Measurements from ENCODE around the gene DPP9. TPM values are rescaled to one million over a fixed set of nuclear protein-coding genes. Genes with fewer than 3 reads are reported as not detected.

The DPP9 gene
- total and polyA plus RNA-seq, 2 of the 4 experiments (the other 2 are of a cell fraction), result 12.4 to 33.0 TPM

GRCh38 chr19:4749870-4750590 is 26.4 kb upstream of the DPP9 start:
- Histone ChIP-seq H2AK5ac (ENCODE audit: low read depth, low read length) (no peak overlapping the region), H4K8ac (ENCODE audit: low read depth in 2 of 2, low read length in 2 of 2) (no peak overlapping the region), H2BK120ac (ENCODE audit: low read depth, low read length) (no peak overlapping the region), H3K27me3 (ENCODE audit: control insufficient read depth, insufficient read depth, low read length) (peaks cover 15% of the 10 kb centered on the region), H2BK5ac (ENCODE audit: low read depth, low read length, poor library complexity, severe bottlenecking) (no peak overlapping the region), H3K4me2 (ENCODE audit: low read depth, low read length) (no peak overlapping the region), H4K20me1 (ENCODE audit: insufficient read depth, low read length) (no peaks in the 10 kb centered on the region), H3K27ac (ENCODE audit: insufficient read depth, low read length) (no peak overlapping the region), H3K4ac (ENCODE audit: low read depth, low read length) (no peak overlapping the region), H3K79me1 (ENCODE audit: low read depth in 1 of 2, low read length in 2 of 2) (no peaks in the 10 kb centered on the region), H2AFZ (replicated peaks; ENCODE audit: low read length, poor library complexity) (no peak overlapping the region), H4K5ac (ENCODE audit: low read depth, low read length) (no peak overlapping the region), H3K4me1 (ENCODE audit: control insufficient read depth, insufficient read depth, low read length) (no peaks in the 10 kb centered on the region), H3K9ac (ENCODE audit: low read depth, low read length) (no peak overlapping the region), H3K56ac (ENCODE audit: extremely low read depth, insufficient read depth, low read length) (no peak overlapping the region), H3K4me3 (ENCODE audit: insufficient read depth, low read depth, low read length) (no peak overlapping the region), H2BK20ac (ENCODE audit: low read depth, low read length) (no peak overlapping the region), H4K91ac (ENCODE audit: insufficient read depth, low read depth, low read length) (no peak overlapping the region), H3K9me3 (ENCODE audit: control insufficient read depth, insufficient read depth, low read length) (no peaks in the 10 kb centered on the region), H3K18ac (ENCODE audit: low read depth, low read length) (no peak overlapping the region), H3K36me3 (ENCODE audit: control insufficient read depth, insufficient read depth, low read length) (no peaks in the 10 kb centered on the region), H2BK15ac (ENCODE audit: low read depth, low read length) (no peak overlapping the region), H3K14ac (replicated peaks; ENCODE audit: low read depth, low read length) (no peak overlapping the region), H2AK9ac (replicated peaks; ENCODE audit: low read depth, low read length, poor library complexity) (no peak overlapping the region), H3K9me1 (ENCODE audit: insufficient read depth, low read length) (no peaks in the 10 kb centered on the region), H3K23ac (ENCODE audit: low read depth, low read length) (no peak overlapping the region)
- no TSS peak for BruUV-seq (replicated peaks)
- ATAC-seq (ENCODE audit: low read depth), result no peak
- ChIA-PET CTCF (no interaction called here), POLR2A (ENCODE audit: unreplicated experiment) (no interaction called here)
- WGBS, 2 experiments (ENCODE audit: extremely low coverage in 2 of 2, insufficient read length in 1 of 2), result 100% methylated on average over 2 of the region's 18 CpGs; no CpG with 5 or more reads in 1 of the 2 experiments
- TF ChIP-seq RAD21 (IDR thresholded peaks at IDR 0.05; ENCODE audit: low read length), result no peak
- no peak for TF ChIP-seq NFE2L2 (IDR thresholded peaks at IDR 0.05; ENCODE audit: low read depth, low read length)
- no peak for TF ChIP-seq RFX5 (IDR thresholded peaks at IDR 0.05; ENCODE audit: low read depth, low read length)
- TF ChIP-seq, protein P1, sequence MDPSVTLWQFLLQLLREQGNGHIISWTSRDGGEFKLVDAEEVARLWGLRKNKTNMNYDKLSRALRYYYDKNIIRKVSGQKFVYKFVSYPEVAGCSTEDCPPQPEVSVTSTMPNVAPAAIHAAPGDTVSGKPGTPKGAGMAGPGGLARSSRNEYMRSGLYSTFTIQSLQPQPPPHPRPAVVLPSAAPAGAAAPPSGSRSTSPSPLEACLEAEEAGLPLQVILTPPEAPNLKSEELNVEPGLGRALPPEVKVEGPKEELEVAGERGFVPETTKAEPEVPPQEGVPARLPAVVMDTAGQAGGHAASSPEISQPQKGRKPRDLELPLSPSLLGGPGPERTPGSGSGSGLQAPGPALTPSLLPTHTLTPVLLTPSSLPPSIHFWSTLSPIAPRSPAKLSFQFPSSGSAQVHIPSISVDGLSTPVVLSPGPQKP (IDR thresholded peaks at IDR 0.05; ENCODE audit: borderline replicate concordance, low read depth, low read length), result no peak
- TF ChIP-seq MAZ (IDR thresholded peaks at IDR 0.05; ENCODE audit: borderline replicate concordance, low read depth, low read length), result no peak
- TF ChIP-seq MAFK (IDR thresholded peaks at IDR 0.05; ENCODE audit: low read depth, low read length), result no peak
- TF ChIP-seq RCOR1 (IDR thresholded peaks at IDR 0.05; ENCODE audit: insufficient replicate concordance, low read length), result no peak
- TF ChIP-seq MXI1 (IDR thresholded peaks at IDR 0.05; ENCODE audit: borderline replicate concordance, low read depth, low read length), result no peak
- no peak for TF ChIP-seq CHD1 (IDR thresholded peaks at IDR 0.05; ENCODE audit: low read depth, low read length)
- TF ChIP-seq FOS (IDR thresholded peaks at IDR 0.05; ENCODE audit: low read depth, low read length), result no peak
- no peak for TF ChIP-seq POLR2A (IDR thresholded peaks at IDR 0.05; ENCODE audit: low read depth, low read length)
- TF ChIP-seq USF2 (IDR thresholded peaks at IDR 0.05; ENCODE audit: low read depth, low read length), result no peak
- TF ChIP-seq CEBPB (IDR thresholded peaks at IDR 0.05; ENCODE audit: low read depth, low read length), result no peak
- TF ChIP-seq SMC3 (IDR thresholded peaks at IDR 0.05; ENCODE audit: low read depth, low read length), result no peak
- no peak for TF ChIP-seq BHLHE40 (IDR thresholded peaks at IDR 0.05; ENCODE audit: low read depth, low read length)
- TF ChIP-seq CTCF (conservative IDR thresholded peaks at IDR 0.05; ENCODE audit: low read depth, low read length), result no peak
- DNase-seq, result no peak
- dilution Hi-C loops (cut with HindIII; ENCODE audit: low sequenced_read_pairs, unreplicated experiment) (no loop called here), in situ Hi-C loops (cut with MboI; ENCODE audit: low sequenced_read_pairs) (no loop called here), intact Hi-C loops (cut with micrococcal nuclease) (no loop called here)

All from IMR-90 (cell line).